GM12878 (cell line): ENCODE data around the gene CHKA. TPM values are rescaled to one million over a fixed set of nuclear protein-coding genes. Genes with fewer than 3 reads are reported as not detected.

Experiments used
- ASH2L ChIP-seq: fragments of 300-600, 200-600 bp; sonication (generic); IDR thresholded peaks from 2 replicates; pipeline ENCODE4 v1.6.1; 2017; ENCODE audit warnings: low read depth, mild to moderate bottlenecking, borderline replicate concordance
- CBX5 ChIP-seq: sonication (generic); IDR thresholded peaks from 2 replicates; pipeline ENCODE4 v1.6.1; 2016; ENCODE audit warnings: low read depth, moderate library complexity, mild to moderate bottlenecking, inconsistent platforms
- DPF2 ChIP-seq: fragments of 450-650 bp; IDR thresholded peaks from 2 replicates; pipeline ENCODE4 v1.6.1; 2017; ENCODE audit warnings: mild to moderate bottlenecking
- ETV6 ChIP-seq, 2 experiments: fragments of 450-650 bp in 1 of 2; IDR thresholded peaks in 1 of 2; conservative IDR thresholded peaks in 1 of 2; 2 replicates each; pipeline ENCODE4 v1.6.1; 2014; ENCODE audit warnings: antibody characterized with exemption in 1 of 2, borderline replicate concordance in 1 of 2, low read depth in 1 of 2, mild to moderate bottlenecking in 1 of 2, moderate library complexity in 1 of 2
- FOS ChIP-seq: IDR thresholded peaks from 3 replicates; pipeline ENCODE4 v1.6.1; 2011; ENCODE audit warnings: borderline replicate concordance; ENCODE audit not compliant: insufficient read length; ENCODE audit errors: extremely low read depth
- GABPA ChIP-seq: IDR thresholded peaks from 2 replicates; pipeline ENCODE4 v1.6.1; 2014; ENCODE audit warnings: antibody characterized with exemption, low read depth, mild to moderate bottlenecking, inconsistent platforms
- HDAC2 ChIP-seq: fragments of 200-600 bp; sonication (generic); IDR thresholded peaks from 2 replicates; pipeline ENCODE4 v1.6.1; 2017
- MYC ChIP-seq: IDR thresholded peaks from 2 replicates; pipeline ENCODE4 v1.6.1; 2011; ENCODE audit warnings: mild to moderate bottlenecking, low read length, moderate library complexity, inconsistent platforms; ENCODE audit not compliant: insufficient read depth, insufficient replicate concordance, insufficient read length, severe bottlenecking
- RB1 ChIP-seq: fragments of 450-650 bp; formaldehyde crosslinking; IDR thresholded peaks from 2 replicates; pipeline ENCODE4 v1.6.1; 2017; ENCODE audit warnings: mild to moderate bottlenecking, borderline replicate concordance
- SMAD1 ChIP-seq: fragments of 450-650 bp; IDR thresholded peaks from 2 replicates; pipeline ENCODE4 v1.6.1; 2018; ENCODE audit warnings: mild to moderate bottlenecking, low read depth; ENCODE audit not compliant: partially characterized antibody
- SREBF1 ChIP-seq: IDR thresholded peaks from 2 replicates; pipeline ENCODE4 v1.6.1; 2012; ENCODE audit warnings: mild to moderate bottlenecking, low read length
- STAT3 ChIP-seq: IDR thresholded peaks from 2 replicates; pipeline ENCODE4 v1.6.1; 2011; ENCODE audit warnings: low read depth, low read length, improper control_type of control experiment
- SUPT20H ChIP-seq: IDR thresholded peaks from 2 replicates; pipeline ENCODE4 v1.6.1; 2011; ENCODE audit warnings: low read depth, mild to moderate bottlenecking, low read length, moderate library complexity, borderline replicate concordance; ENCODE audit not compliant: control insufficient read depth
- SUZ12 ChIP-seq: fragments of 200-600 bp; sonication (generic); IDR thresholded peaks from one replicate; pipeline ENCODE4 v1.6.1; 2018; ENCODE audit warnings: antibody characterized with exemption, mild to moderate bottlenecking; ENCODE audit not compliant: unreplicated experiment
- TARDBP ChIP-seq: IDR thresholded peaks from 2 replicates; pipeline ENCODE4 v1.6.1; 2016; ENCODE audit warnings: borderline replicate concordance
- YY1 ChIP-seq: IDR thresholded peaks from 2 replicates; pipeline ENCODE4 v1.6.1; 2011; ENCODE audit warnings: low read depth, mild to moderate bottlenecking, low read length
- ZBTB11 ChIP-seq: fragments of 450-650 bp; formaldehyde crosslinking; IDR thresholded peaks from 2 replicates; pipeline ENCODE4 v1.5.0; 2022; ENCODE audit warnings: mild to moderate bottlenecking, missing genetic modification characterization
- ZNF24 ChIP-seq: fragments of 450-650 bp; IDR thresholded peaks from 2 replicates; pipeline ENCODE4 v1.6.1; 2017; ENCODE audit warnings: antibody characterized with exemption, mild to moderate bottlenecking
- polyA plus RNA-seq, 11 experiments: library from polyadenylated mRNA; depleted of rRNA in 4 of 11; unstranded in 6 of 11; stranded (reverse) in 5 of 11; fragments of >200 nt; fragmentation: Nextera tagmentation in 4 of 11; fragmentation: Illumina TruSeq in 1 of 11; extraction: Ambion mirVana in 4 of 11; extraction: Trizol in 1 of 11; gene quantifications; 1 replicate in 1 of 11; 2 replicates in 10 of 11; pipeline versions ENCODE4 v1.2.1 to v1.2.3, GENCODE V29; 2011 to 2016; ENCODE audit warnings: inconsistent platforms in 2 of 11, missing spikeins in 2 of 11, low read depth in 1 of 11
- total RNA-seq, 4 experiments: library from RNA; depleted of rRNA in 3 of 4; stranded (reverse); fragments of >200 nt in 3 of 4; fragmentation: Illumina TruSeq in 1 of 4; extraction: Trizol in 1 of 4; gene quantifications; 2 replicates each; pipeline versions ENCODE4 v1.2.1 to v1.2.3, GENCODE V29; 2013 to 2021
- TF ChIP-seq, protein P1 (sequence below): IDR thresholded peaks from 2 replicates; pipeline ENCODE4 v1.6.1; 2011; ENCODE audit warnings: mild to moderate bottlenecking, low read depth, low read length, moderate library complexity; ENCODE audit not compliant: insufficient replicate concordance
- TF ChIP-seq, protein P2 (sequence below): IDR thresholded peaks from 2 replicates; pipeline ENCODE4 v1.6.1; 2012; ENCODE audit warnings: improper control_type of control experiment, low read depth, low read length; ENCODE audit not compliant: insufficient replicate concordance

CHKA gene
- total and polyA plus RNA-seq, 10 of the 15 experiments (the other 5 are each of a cell fraction or from before 2014, with no cell fraction given) = 5.2 to 29.2 (median 21.2) TPM

DNA sequence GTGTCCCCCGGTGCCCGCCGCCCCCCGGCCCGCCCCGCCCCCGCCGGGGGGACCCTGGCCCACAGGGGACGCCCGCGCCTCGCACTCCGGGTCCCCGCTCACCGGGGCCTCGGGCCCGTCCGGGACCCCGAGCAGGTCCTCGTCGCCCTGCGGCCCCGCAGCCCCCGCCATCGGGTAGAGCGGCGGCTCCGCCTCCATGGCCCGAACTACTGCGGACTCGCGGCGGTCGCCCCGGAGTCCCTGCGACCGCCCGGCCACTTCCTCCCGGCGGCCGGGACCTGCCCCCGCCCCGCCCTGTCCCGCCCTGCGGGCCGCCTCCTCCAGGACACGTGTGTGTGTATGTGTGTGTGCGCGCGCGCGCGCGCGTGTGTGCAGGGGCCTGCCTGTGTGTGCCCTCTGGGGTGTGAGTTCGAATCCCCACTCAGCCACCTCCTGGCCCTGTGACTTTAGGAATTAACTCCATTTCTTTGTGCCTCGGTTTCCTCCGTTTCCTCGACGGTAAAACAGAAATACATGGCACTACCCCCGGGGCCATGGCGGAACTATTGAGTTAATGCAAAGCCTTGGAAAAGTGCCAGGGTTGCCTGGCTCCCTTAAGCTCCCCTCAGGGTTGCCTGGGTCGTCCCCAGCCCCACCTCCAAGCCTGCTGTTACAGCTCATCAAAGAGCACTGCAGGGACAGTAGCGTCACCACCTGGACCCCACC, 117.2 kb downstream of the CHKA start, which contains the start of gene UNC93B1 (continued):
- TF ChIP-seq, protein P1, sequence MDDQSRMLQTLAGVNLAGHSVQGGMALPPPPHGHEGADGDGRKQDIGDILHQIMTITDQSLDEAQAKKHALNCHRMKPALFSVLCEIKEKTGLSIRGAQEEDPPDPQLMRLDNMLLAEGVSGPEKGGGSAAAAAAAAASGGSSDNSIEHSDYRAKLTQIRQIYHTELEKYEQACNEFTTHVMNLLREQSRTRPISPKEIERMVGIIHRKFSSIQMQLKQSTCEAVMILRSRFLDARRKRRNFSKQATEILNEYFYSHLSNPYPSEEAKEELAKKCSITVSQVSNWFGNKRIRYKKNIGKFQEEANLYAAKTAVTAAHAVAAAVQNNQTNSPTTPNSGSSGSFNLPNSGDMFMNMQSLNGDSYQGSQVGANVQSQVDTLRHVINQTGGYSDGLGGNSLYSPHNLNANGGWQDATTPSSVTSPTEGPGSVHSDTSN = no peak
- TF ChIP-seq MYC = no peak
- peak; percentile 24; the same call in 1 of the 2 replicates for TF ChIP-seq DPF2
- no peak for TF ChIP-seq ASH2L
- TF ChIP-seq FOS = no peak
- no peak for TF ChIP-seq ZBTB11 (CRISPR knock-in tag)
- TF ChIP-seq GABPA = no peak
- peak; percentile 50 for TF ChIP-seq YY1
- no peak for TF ChIP-seq HDAC2
- no peak for TF ChIP-seq CBX5
- 0 out of 4 replicates have a peak, but pooled peaks of 1 of the 2 experiments have one; percentile 19 for TF ChIP-seq ETV6 (conservative IDR thresholded peaks at IDR 0.05 in 1 of 2, IDR thresholded peaks at IDR 0.05 in 1 of 2; ENCODE audit: borderline replicate concordance in 1 of 2, low read depth in 1 of 2)
- no peak for TF ChIP-seq STAT3
- no peak for TF ChIP-seq SUPT20H
- TF ChIP-seq, protein P2, sequence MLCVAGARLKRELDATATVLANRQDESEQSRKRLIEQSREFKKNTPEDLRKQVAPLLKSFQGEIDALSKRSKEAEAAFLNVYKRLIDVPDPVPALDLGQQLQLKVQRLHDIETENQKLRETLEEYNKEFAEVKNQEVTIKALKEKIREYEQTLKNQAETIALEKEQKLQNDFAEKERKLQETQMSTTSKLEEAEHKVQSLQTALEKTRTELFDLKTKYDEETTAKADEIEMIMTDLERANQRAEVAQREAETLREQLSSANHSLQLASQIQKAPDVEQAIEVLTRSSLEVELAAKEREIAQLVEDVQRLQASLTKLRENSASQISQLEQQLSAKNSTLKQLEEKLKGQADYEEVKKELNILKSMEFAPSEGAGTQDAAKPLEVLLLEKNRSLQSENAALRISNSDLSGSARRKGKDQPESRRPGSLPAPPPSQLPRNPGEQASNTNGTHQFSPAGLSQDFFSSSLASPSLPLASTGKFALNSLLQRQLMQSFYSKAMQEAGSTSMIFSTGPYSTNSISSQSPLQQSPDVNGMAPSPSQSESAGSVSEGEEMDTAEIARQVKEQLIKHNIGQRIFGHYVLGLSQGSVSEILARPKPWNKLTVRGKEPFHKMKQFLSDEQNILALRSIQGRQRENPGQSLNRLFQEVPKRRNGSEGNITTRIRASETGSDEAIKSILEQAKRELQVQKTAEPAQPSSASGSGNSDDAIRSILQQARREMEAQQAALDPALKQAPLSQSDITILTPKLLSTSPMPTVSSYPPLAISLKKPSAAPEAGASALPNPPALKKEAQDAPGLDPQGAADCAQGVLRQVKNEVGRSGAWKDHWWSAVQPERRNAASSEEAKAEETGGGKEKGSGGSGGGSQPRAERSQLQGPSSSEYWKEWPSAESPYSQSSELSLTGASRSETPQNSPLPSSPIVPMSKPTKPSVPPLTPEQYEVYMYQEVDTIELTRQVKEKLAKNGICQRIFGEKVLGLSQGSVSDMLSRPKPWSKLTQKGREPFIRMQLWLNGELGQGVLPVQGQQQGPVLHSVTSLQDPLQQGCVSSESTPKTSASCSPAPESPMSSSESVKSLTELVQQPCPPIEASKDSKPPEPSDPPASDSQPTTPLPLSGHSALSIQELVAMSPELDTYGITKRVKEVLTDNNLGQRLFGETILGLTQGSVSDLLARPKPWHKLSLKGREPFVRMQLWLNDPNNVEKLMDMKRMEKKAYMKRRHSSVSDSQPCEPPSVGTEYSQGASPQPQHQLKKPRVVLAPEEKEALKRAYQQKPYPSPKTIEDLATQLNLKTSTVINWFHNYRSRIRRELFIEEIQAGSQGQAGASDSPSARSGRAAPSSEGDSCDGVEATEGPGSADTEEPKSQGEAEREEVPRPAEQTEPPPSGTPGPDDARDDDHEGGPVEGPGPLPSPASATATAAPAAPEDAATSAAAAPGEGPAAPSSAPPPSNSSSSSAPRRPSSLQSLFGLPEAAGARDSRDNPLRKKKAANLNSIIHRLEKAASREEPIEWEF = no peak
- TF ChIP-seq SUZ12 = no peak
- TF ChIP-seq RB1 = no peak
- TF ChIP-seq SMAD1 = no peak
- TF ChIP-seq SREBF1 = no peak
- TF ChIP-seq ZNF24 = no peak; the same call in 1 of the 2 replicates
- no peak for TF ChIP-seq TARDBP
